Loucy (cell line): ENCODE measurements around the gene SORCS2.

Source experiments
- CTCF ChIP-seq: fragments of 200-600 bp; sonication (generic); conservative IDR thresholded peaks from 2 replicates; pipeline ENCODE4 v1.5.1; 2014; ENCODE audit warnings: mild to moderate bottlenecking, antibody characterized with exemption, low read length
- EZH2phosphoT487 ChIP-seq: fragments of 200-600 bp; IDR thresholded peaks from 2 replicates; pipeline ENCODE4 v1.6.1; 2018; ENCODE audit warnings: antibody characterized with exemption, mild to moderate bottlenecking, moderate library complexity, borderline replicate concordance

- TF ChIP-seq CTCF (no peak), EZH2phosphoT487 (no peak)
These were observed 108.4 kb downstream of the SORCS2 start for GRCh38 chr4:7300711-7301095.
